C4-2B (cell line): ENCODE data around the gene DGCR8.

Source experiments
- CTCF ChIP-seq: fragments of 450-650 bp; conservative IDR thresholded peaks from 2 replicates; pipeline ENCODE4 v1.5.1; 2017; ENCODE audit warnings: mild to moderate bottlenecking
- ZFX ChIP-seq: fragments of 450-650 bp; IDR thresholded peaks from 2 replicates; pipeline ENCODE4 v1.6.1; 2017

DNA sequence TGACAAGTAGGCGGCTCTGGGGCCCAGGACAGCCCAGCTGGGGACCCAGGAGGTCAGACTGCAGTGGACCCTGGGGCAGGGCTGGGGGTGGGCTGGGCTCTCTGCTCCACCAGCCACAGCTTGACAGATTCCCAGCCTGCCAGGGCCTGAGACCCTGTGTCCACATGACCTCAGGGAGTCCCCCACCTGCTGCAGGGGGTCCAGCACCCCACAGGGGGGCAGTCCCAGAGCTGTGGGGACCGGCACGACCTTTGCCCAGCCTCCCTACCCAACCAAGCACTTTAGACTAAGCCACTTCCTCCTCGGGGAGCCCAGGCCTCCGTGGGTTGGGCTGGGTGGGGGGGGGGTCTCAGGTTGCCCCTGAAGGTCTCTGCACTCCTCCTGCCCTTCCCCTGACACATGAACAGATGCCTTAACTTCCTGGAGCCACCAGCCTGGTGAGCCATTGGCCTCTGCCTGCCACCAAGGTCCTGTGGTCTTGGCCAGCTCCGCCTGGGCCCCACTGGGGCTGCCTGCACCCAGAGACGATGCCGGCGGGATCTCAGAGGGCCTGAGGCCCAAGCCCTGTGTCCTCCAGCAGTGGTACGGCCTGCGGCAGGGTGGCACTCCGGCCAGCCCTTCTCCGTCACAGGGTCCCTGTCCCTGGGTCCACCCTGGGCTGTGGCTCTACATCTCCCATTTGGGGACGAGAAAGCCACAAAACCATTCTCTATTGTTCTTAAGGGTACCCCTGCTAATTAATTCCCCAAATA is 67.4 kb downstream of the DGCR8 start:
- no peak for TF ChIP-seq CTCF
- no peak for TF ChIP-seq ZFX
